DOHH2 (cell line): ENCODE results near the gene XPOT.

Experiments
- EZH2phosphoT487 ChIP-seq: fragments of 200-600 bp; sonication (generic); IDR thresholded peaks from 2 replicates; pipeline ENCODE4 v1.6.1; 2017; ENCODE audit warnings: borderline replicate concordance, mild to moderate bottlenecking, antibody characterized with exemption, low read length, moderate library complexity, mixed read lengths
- TF ChIP-seq, protein P1 (sequence below): fragments of 200-600 bp; sonication (generic); IDR thresholded peaks from one replicate; pipeline ENCODE4 v1.5.1; 2014; ENCODE audit warnings: antibody characterized with exemption, mild to moderate bottlenecking, low read depth, low read length; ENCODE audit not compliant: poor library complexity, severe bottlenecking

- TF ChIP-seq, protein P1, sequence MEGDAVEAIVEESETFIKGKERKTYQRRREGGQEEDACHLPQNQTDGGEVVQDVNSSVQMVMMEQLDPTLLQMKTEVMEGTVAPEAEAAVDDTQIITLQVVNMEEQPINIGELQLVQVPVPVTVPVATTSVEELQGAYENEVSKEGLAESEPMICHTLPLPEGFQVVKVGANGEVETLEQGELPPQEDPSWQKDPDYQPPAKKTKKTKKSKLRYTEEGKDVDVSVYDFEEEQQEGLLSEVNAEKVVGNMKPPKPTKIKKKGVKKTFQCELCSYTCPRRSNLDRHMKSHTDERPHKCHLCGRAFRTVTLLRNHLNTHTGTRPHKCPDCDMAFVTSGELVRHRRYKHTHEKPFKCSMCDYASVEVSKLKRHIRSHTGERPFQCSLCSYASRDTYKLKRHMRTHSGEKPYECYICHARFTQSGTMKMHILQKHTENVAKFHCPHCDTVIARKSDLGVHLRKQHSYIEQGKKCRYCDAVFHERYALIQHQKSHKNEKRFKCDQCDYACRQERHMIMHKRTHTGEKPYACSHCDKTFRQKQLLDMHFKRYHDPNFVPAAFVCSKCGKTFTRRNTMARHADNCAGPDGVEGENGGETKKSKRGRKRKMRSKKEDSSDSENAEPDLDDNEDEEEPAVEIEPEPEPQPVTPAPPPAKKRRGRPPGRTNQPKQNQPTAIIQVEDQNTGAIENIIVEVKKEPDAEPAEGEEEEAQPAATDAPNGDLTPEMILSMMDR = no peak
- TF ChIP-seq EZH2phosphoT487 = no peak
Observed at GRCh38 chr12:64385019-64385418, 19.2 kb upstream of the XPOT start.
